ENCODE data around the gene SLCO4A1. TPM values are rescaled to one million over a fixed set of nuclear protein-coding genes. Genes with fewer than 3 reads are reported as not detected.
A peak's percentile ranks its signal among the peaks of the same experiment; 100 is the strongest.

Gene SLCO4A1
- total and polyA plus RNA-seq, 8 donors: 0.58 to 44.3 (median 11.9) TPM

- Histone ChIP-seq H3K9me3 (no peaks in the 10 kb centered on the region), H3K36me3 (no peaks in the 10 kb centered on the region), H3K27me3 (peaks cover 0 to 31% (median 5%) of the 10 kb centered on the region in 3 donors), H3K4me3 (no peak overlapping the region), H3K4me1 (peaks cover 7 to 21% (median 12%) of the 10 kb centered on the region in 4 donors), H3K27ac (no peak overlapping the region)
- intact Hi-C loops (cut with DNase I; ENCODE audit: low total_unique reads): no loop called here
- no peak for TF ChIP-seq POLR2A (IDR thresholded peaks at IDR 0.05)
- no peak for TF ChIP-seq EP300 (IDR thresholded peaks at IDR 0.05)
- no peak for TF ChIP-seq CTCF (IDR thresholded peaks at IDR 0.05)
- no peak for TF ChIP-seq POLR2AphosphoS5 (IDR thresholded peaks at IDR 0.05)
- WGBS, 5 donors: 72 to 79% (median 76%) methylated on average over 15 to 24 of the region's 24 CpGs
- no peak for DNase-seq
Observed at GRCh38 chr20:62701161-62702012, 59.1 kb downstream of the SLCO4A1 start.

GRCh38 chr20:62702013-62702300 is 59.7 kb downstream of the SLCO4A1 start:
- Histone ChIP-seq H3K36me3 (no peaks in the 10 kb centered on the region), H3K9me3 (no peaks in the 10 kb centered on the region), H3K27me3 (peaks cover 0 to 37% (median 5%) of the 10 kb centered on the region in 3 donors), H3K4me3 (no peak overlapping the region), H3K4me1 (peaks cover 7 to 21% (median 12%) of the 10 kb centered on the region in 4 donors), H3K27ac (no peak overlapping the region)
- WGBS, 5 donors: 67 to 79% (median 75%) methylated on average over 7 to 11 of the region's 11 CpGs
- DNase-seq: no peak
- TF ChIP-seq CTCF (IDR thresholded peaks at IDR 0.05) (no peak), EP300 (IDR thresholded peaks at IDR 0.05) (no peak), POLR2A (IDR thresholded peaks at IDR 0.05) (no peak), POLR2AphosphoS5 (IDR thresholded peaks at IDR 0.05) (no peak)
- intact Hi-C loops (cut with DNase I; ENCODE audit: low total_unique reads): no loop called here

GRCh38 chr20:62702895-62703852 is 60.9 kb downstream of the SLCO4A1 start:
- Histone ChIP-seq H3K4me1 (peaks cover 8 to 23% (median 13%) of the 10 kb centered on the region in 4 donors), H3K27me3 (peaks cover 7 to 41% (median 17%) of the 10 kb centered on the region in 3 donors), H3K9me3 (no peaks in the 10 kb centered on the region), H3K36me3 (no peaks in the 10 kb centered on the region), H3K27ac (peak overlapping the region in 1 of 5 donors; percentile 51), H3K4me3 (no peak overlapping the region)
- peak in 1 of 7 experiments; percentile 3 for TF ChIP-seq CTCF (IDR thresholded peaks at IDR 0.05)
- TF ChIP-seq EP300 (IDR thresholded peaks at IDR 0.05): no peak
- no peak for TF ChIP-seq POLR2AphosphoS5 (IDR thresholded peaks at IDR 0.05)
- TF ChIP-seq POLR2A (IDR thresholded peaks at IDR 0.05): no peak
- 72 to 85% (median 78%) methylated on average over 18 to 25 of the region's 25 CpGs for WGBS, 5 donors
- DNase-seq: peak in 1 of 2 donors; percentile 33
- intact Hi-C loops (cut with DNase I; ENCODE audit: low total_unique reads): no loop called here

- intact Hi-C loops (cut with DNase I; ENCODE audit: low total_unique reads): no loop called here
- H3K4me3 ChIP-seq: no peak overlapping the region
- WGBS, 5 donors: 85 to 89% (median 87%) methylated on average over 4 to 5 of the region's 5 CpGs
- H3K9me3 ChIP-seq: no peaks in the 10 kb centered on the region
- no peak for TF ChIP-seq EP300 (IDR thresholded peaks at IDR 0.05)
- no peak for TF ChIP-seq CTCF (IDR thresholded peaks at IDR 0.05)
- TF ChIP-seq POLR2A (IDR thresholded peaks at IDR 0.05): no peak
- no peak for TF ChIP-seq POLR2AphosphoS5 (IDR thresholded peaks at IDR 0.05)
- no peak for DNase-seq
- H3K4me1 ChIP-seq: peaks cover 14 to 30% (median 18%) of the 10 kb centered on the region in 4 donors
- peaks cover 14 to 48% (median 24%) of the 10 kb centered on the region in 3 donors for H3K27me3 ChIP-seq
- no peaks in the 10 kb centered on the region for H3K36me3 ChIP-seq
- H3K27ac ChIP-seq: peak overlapping the region in 1 of 5 donors; percentile 51
Observed at GRCh38 chr20:62703853-62704228, 61.5 kb downstream of the SLCO4A1 start.
